SK-N-SH treated with all-trans-retinoic acid at 6 μM for 48 hours (cell line): ENCODE results near the gene ANKRD2.

Source experiments
- BACH2 ChIP-seq: fragments of 250-450 bp; sonication (Bioruptor Pico); IDR thresholded peaks from 2 replicates; pipeline ENCODE4 v1.9.0; 2021; ENCODE audit warnings: mild to moderate bottlenecking, borderline replicate concordance
- ISL1 ChIP-seq: fragments of 250-450 bp; sonication (Bioruptor Pico); IDR thresholded peaks from 2 replicates; pipeline ENCODE4 v2.1.2; 2022; ENCODE audit warnings: mild to moderate bottlenecking, moderate library complexity
- OSR1 ChIP-seq: fragments of 250-450 bp; sonication (Bioruptor Pico); IDR thresholded peaks from 2 replicates; pipeline ENCODE4 v1.8.0; 2022; ENCODE audit warnings: moderate library complexity, mild to moderate bottlenecking, inconsistent platforms
- RARB ChIP-seq: fragments of 250-450 bp; sonication (Bioruptor Pico); IDR thresholded peaks from 2 replicates; pipeline ENCODE4 v1.8.0; 2021; ENCODE audit warnings: mild to moderate bottlenecking, moderate library complexity
- TF ChIP-seq, protein P1 (sequence below): fragments of 250-450 bp; sonication (Bioruptor Pico); IDR thresholded peaks from 2 replicates; pipeline ENCODE4 v1.5.1; 2021; ENCODE audit warnings: mild to moderate bottlenecking, moderate library complexity

DNA sequence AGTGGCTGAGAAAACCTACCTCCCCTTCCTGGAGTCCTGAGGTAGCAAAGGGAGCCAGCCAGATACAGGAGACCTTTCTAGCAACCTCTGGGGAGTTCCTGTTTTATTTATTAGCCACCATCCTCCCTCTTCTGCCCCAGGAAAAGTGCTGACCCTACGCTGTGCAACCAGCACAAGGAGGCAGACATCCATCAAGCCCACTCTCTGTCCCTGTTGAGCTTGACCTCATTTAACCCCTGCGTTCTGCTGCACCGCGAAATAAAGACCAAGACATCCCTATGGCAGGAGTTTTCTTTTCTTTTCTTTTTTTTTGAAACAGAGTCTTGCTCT, 25.3 kb upstream of the ANKRD2 start:
- TF ChIP-seq ISL1 (CRISPR knock-in tag) (no peak), OSR1 (no peak), RARB (no peak), BACH2 (CRISPR knock-in tag) (no peak)
- TF ChIP-seq, protein P1, sequence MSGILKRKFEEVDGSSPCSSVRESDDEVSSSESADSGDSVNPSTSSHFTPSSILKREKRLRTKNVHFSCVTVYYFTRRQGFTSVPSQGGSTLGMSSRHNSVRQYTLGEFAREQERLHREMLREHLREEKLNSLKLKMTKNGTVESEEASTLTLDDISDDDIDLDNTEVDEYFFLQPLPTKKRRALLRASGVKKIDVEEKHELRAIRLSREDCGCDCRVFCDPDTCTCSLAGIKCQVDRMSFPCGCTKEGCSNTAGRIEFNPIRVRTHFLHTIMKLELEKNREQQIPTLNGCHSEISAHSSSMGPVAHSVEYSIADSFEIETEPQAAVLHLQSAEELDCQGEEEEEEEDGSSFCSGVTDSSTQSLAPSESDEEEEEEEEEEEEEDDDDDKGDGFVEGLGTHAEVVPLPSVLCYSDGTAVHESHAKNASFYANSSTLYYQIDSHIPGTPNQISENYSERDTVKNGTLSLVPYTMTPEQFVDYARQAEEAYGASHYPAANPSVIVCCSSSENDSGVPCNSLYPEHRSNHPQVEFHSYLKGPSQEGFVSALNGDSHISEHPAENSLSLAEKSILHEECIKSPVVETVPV (CRISPR knock-in tag): no peak
